ENCODE measurements around the gene SPO11. TPM values are rescaled to one million over a fixed set of nuclear protein-coding genes. Genes with fewer than 3 reads are reported as not detected.
A peak's percentile ranks its signal among the peaks of the same experiment; 100 is the strongest.

Gene SPO11
- total and polyA plus RNA-seq, 4 experiments from 2014 or later, result not detected

DNA sequence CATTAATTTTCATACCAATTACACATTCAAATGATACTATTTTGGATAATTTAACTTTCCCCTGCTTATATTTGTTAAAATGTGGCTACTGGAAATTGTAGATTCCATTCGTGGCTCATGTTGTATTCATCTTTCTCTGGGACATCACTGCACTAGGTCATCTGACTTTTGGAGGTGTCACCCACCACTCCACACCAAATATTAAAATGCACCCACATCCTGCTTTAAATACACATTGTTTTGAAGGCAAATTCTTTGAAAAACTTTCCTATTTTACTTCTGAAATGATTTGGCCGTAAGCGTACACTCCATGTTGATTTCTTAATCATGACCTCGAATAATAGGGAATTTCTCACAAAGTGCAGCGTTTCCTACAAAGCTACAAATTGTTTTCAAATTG is 52.9 kb downstream of the SPO11 start:
- Histone ChIP-seq H3K27me3 (ENCODE audit: insufficient read depth, low read length) (no peaks in the 10 kb centered on the region), H3K9me3 (ENCODE audit: control insufficient read depth in 1 of 2, low read length in 2 of 2) (no peaks in the 10 kb centered on the region), H3K4me3 (ENCODE audit: low read length in 2 of 2) (no peak overlapping the region), H3K4me1 (ENCODE audit: insufficient read depth, low read length) (peaks cover 18% of the 10 kb centered on the region), H3K36me3 (ENCODE audit: insufficient read depth, low read length) (peaks cover 17% of the 10 kb centered on the region), H3K27ac (ENCODE audit: low read depth, low read length) (no peak overlapping the region)
- POLR2A ChIA-PET (ENCODE audit: partially characterized antibody), result interaction anchor here (0.7 to 1.5 kb wide), 5 partner anchors 10 to 113 kb away, joined by 3 to 7 read pairs (median 5); no protein-coding TSS in a partner anchor
- DNase-seq, result no peak
- Mint-ChIP-seq H3K36me3 (peaks cover 8 to 32% of the 10 kb centered on the region in 2 donors), H3K4me3 (peak overlapping the region in 1 of 8 donors; percentile 22), H3K4me1 (peaks cover 12 to 24% (median 17%) of the 10 kb centered on the region in 4 donors), H3K27me3 (no peaks in the 10 kb centered on the region), H3K9me3 (no peaks in the 10 kb centered on the region), H3K27ac (peak overlapping the region in 5 of 7 donors; percentile 28 to 77 (median 60))
- intact Hi-C loops (cut with micrococcal nuclease), result loop anchor here (1.0 kb wide), 1 partner anchor 53 kb away; no protein-coding TSS in a partner anchor
- CTCF ChIA-PET (ENCODE audit: partially characterized antibody), result interaction anchor here (0.7 to 6.9 kb wide), 22 partner anchors 9 to 246 kb away, joined by 3 to 48 read pairs (median 4); partner anchors contain the start of gene RBM38

DNA sequence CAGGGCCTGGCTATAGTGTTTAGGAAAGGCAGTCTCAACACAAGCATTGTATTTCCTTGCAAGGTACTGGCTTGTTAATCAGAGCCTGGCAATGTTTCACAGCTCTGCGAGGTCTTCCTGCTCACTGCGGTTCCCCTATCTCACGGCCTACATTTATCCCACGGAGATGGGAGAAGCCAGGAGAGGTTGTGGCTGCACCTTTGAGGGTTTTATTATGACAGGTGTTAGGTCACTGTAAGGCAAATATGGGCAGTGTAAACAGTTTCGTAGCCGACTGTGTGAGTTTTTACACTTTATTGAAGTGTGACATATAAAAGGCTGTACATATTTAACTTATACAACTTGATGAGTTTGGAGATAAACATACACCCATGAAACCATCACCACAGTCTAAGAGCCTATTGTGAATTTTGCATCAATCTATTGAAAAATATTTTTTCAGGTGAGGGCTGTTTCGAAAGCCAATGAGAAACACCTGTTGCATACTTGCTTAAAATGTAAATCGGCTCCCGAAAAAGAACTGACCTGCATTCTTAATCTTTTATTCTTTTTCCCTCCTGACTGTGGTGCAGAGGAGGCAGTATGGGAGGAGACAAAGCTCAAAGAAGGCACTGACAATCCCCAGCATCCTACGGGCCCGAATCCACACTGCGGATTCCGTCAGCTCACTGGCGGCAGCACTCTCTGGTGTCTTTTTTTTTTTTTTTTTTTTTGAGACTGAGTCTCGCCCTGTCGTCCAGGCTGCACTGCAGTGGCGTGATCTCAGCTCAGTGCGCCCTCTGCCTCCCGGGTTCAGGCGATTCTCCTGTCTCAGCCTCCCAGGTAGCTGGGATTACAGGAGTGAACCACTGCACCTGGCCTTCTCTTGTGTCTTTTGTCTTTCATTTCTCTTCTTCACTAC is 54.1 kb downstream of the SPO11 start:
- no peak overlapping the region for H3K4me3 Mint-ChIP-seq
- Histone ChIP-seq H3K4me1 (ENCODE audit: insufficient read depth, low read length) (peaks cover 18% of the 10 kb centered on the region), H3K27me3 (ENCODE audit: insufficient read depth, low read length) (no peaks in the 10 kb centered on the region), H3K36me3 (ENCODE audit: insufficient read depth, low read length) (peaks cover 5% of the 10 kb centered on the region), H3K9me3 (ENCODE audit: control insufficient read depth in 1 of 2, low read length in 2 of 2) (no peaks in the 10 kb centered on the region), H3K4me3 (ENCODE audit: low read length in 2 of 2) (no peak overlapping the region), H3K27ac (ENCODE audit: low read depth, low read length) (no peak overlapping the region)
- ChIA-PET POLR2A (ENCODE audit: partially characterized antibody) (interaction anchor here (0.7 to 1.5 kb wide), 4 partner anchors 8 to 112 kb away, joined by 3 to 6 read pairs (median 4); no protein-coding TSS in a partner anchor), CTCF (ENCODE audit: partially characterized antibody) (interaction anchor here (1.0 to 6.9 kb wide), 9 partner anchors 8 to 115 kb away, joined by 3 to 48 read pairs (median 15); partner anchors contain the start of gene RBM38)
- peaks cover 5 to 23% of the 10 kb centered on the region in 2 donors for H3K36me3 Mint-ChIP-seq
- H3K9me3 Mint-ChIP-seq, result no peaks in the 10 kb centered on the region
- H3K27me3 Mint-ChIP-seq, result no peaks in the 10 kb centered on the region
- intact Hi-C loops (cut with micrococcal nuclease), result no loop called here
- peaks cover 12 to 27% (median 20%) of the 10 kb centered on the region in 4 donors for H3K4me1 Mint-ChIP-seq
- H3K27ac Mint-ChIP-seq, result peak overlapping the region in 2 of 7 donors; percentile 53 to 63
- DNase-seq, result no peak

- Histone ChIP-seq H3K4me1 (ENCODE audit: insufficient read depth, low read length) (peaks cover 21% of the 10 kb centered on the region), H3K27me3 (ENCODE audit: insufficient read depth, low read length) (no peaks in the 10 kb centered on the region), H3K36me3 (ENCODE audit: insufficient read depth, low read length) (peaks cover 5% of the 10 kb centered on the region), H3K27ac (ENCODE audit: low read depth, low read length) (no peak overlapping the region), H3K4me3 (ENCODE audit: low read length in 2 of 2) (no peak overlapping the region), H3K9me3 (ENCODE audit: control insufficient read depth in 1 of 2, low read length in 2 of 2) (no peaks in the 10 kb centered on the region)
- Mint-ChIP-seq H3K4me3 (no peak overlapping the region), H3K36me3 (peaks cover 5 to 16% of the 10 kb centered on the region in 2 donors), H3K9me3 (no peaks in the 10 kb centered on the region), H3K4me1 (peaks cover 12 to 32% (median 22%) of the 10 kb centered on the region in 4 donors), H3K27me3 (no peaks in the 10 kb centered on the region), H3K27ac (peak overlapping the region in 1 of 7 donors; percentile 4)
- DNase-seq, result no peak
- POLR2A ChIA-PET (ENCODE audit: partially characterized antibody), result interaction anchor here (9.6 kb wide), 1 partner anchor 16 kb away, joined by 150 read pairs; no protein-coding TSS in a partner anchor
- intact Hi-C loops (cut with micrococcal nuclease), result no loop called here
- CTCF ChIA-PET (ENCODE audit: partially characterized antibody), result interaction anchor here (1.0 to 6.9 kb wide), 8 partner anchors 7 to 114 kb away, joined by 3 to 48 read pairs (median 14); partner anchors contain the start of gene RBM38
Observed at GRCh38 chr20:57384486-57384885, 54.9 kb downstream of the SPO11 start.

DNA sequence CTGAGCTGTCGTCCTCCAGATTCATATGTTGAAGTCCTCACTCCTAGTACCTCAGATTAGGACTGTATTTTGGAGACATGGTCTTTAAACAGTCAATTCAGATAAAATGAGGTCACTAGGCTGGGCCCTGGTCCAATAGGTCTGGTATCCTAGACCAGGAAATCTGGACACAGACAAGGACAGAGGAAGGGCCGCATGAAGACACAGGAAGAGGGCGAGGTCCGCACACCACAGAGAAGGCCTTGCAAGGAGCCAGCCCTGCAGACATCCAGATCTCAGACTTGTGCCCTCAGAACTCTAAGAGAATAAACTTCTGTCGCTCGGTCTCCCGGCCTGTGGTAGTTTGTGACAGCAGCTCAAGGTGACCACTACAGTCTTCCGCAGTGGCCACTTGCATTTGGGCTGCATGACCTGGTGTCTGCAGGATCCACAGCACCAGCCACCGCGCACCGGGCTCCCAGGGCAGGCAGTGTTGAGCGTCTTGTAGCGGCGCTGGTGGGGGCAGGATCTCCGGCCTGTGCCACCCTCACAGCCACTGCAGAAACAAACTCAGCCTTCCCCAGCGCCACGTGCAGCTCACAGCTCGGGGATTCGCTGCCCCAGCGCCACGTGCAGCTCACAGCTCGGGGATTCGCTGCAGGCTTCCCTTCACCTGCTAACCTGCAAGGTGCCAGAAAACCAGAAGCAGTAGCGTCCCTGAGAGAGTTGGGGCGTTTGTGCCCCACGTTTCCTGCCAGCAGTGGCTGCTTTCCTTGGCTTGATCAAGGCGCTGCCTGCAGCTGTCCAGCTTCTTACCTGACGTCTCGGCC is 55.6 kb downstream of the SPO11 start:
- Histone ChIP-seq H3K36me3 (ENCODE audit: insufficient read depth, low read length) (peaks cover 5% of the 10 kb centered on the region), H3K4me3 (ENCODE audit: low read length in 2 of 2) (no peak overlapping the region), H3K27me3 (ENCODE audit: insufficient read depth, low read length) (no peaks in the 10 kb centered on the region), H3K4me1 (ENCODE audit: insufficient read depth, low read length) (peaks cover 27% of the 10 kb centered on the region), H3K9me3 (ENCODE audit: control insufficient read depth in 1 of 2, low read length in 2 of 2) (no peaks in the 10 kb centered on the region), H3K27ac (ENCODE audit: low read depth, low read length) (no peak overlapping the region)
- Mint-ChIP-seq H3K27ac (peak overlapping the region in 5 of 7 donors; percentile 4 to 72 (median 29)), H3K36me3 (peaks cover 3 to 12% of the 10 kb centered on the region in 2 donors), H3K4me1 (peaks cover 14 to 36% (median 25%) of the 10 kb centered on the region in 4 donors), H3K27me3 (no peaks in the 10 kb centered on the region), H3K9me3 (no peaks in the 10 kb centered on the region), H3K4me3 (no peak overlapping the region)
- DNase-seq, result no peak
- CTCF ChIA-PET (ENCODE audit: partially characterized antibody), result interaction anchor here (1.0 to 6.9 kb wide), 7 partner anchors 13 to 114 kb away, joined by 3 to 48 read pairs (median 8); no protein-coding TSS in a partner anchor
- POLR2A ChIA-PET (ENCODE audit: partially characterized antibody), result interaction anchor here (0.8 to 9.6 kb wide), 2 partner anchors 15 to 50 kb away, joined by 3 to 150 read pairs; no protein-coding TSS in a partner anchor
- intact Hi-C loops (cut with micrococcal nuclease), result no loop called here

DNA sequence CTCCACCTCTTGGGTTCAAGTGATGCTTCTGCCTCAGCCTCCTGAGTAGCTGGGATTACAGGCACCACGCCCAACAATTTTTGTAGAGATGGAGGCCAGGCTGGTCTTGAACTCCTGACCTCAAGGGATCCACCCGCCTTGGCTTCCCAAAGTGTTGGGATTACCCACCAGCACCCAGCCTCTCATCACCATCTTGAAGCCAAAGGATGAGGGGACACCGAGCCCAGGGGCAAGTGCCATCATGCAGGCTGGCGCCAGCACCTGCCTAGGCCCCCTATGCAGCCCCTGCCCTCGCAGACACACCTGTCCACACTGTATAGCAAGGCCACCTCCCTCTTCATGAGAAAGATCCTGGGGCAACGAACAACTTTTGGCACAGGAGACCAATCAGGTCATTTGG is 56.3 kb downstream of the SPO11 start:
- H3K27me3 Mint-ChIP-seq, result no peaks in the 10 kb centered on the region
- Histone ChIP-seq H3K9me3 (ENCODE audit: control insufficient read depth in 1 of 2, low read length in 2 of 2) (no peaks in the 10 kb centered on the region), H3K4me1 (ENCODE audit: insufficient read depth, low read length) (peaks cover 35% of the 10 kb centered on the region), H3K36me3 (ENCODE audit: insufficient read depth, low read length) (peaks cover 5% of the 10 kb centered on the region), H3K4me3 (ENCODE audit: low read length in 2 of 2) (no peak overlapping the region), H3K27me3 (ENCODE audit: insufficient read depth, low read length) (no peaks in the 10 kb centered on the region), H3K27ac (ENCODE audit: low read depth, low read length) (no peak overlapping the region)
- CTCF ChIA-PET (ENCODE audit: partially characterized antibody), result interaction anchor here (1.2 to 2.0 kb wide), 2 partner anchors 49 to 110 kb away, joined by 3 to 8 read pairs; no protein-coding TSS in a partner anchor
- no peak overlapping the region for H3K4me3 Mint-ChIP-seq
- intact Hi-C loops (cut with micrococcal nuclease), result no loop called here
- H3K36me3 Mint-ChIP-seq, result peaks cover 3 to 12% of the 10 kb centered on the region in 2 donors
- peaks cover 0 to 2% (median 0%) of the 10 kb centered on the region in 8 donors for H3K9me3 Mint-ChIP-seq
- peaks cover 18 to 43% (median 30%) of the 10 kb centered on the region in 4 donors for H3K4me1 Mint-ChIP-seq
- no peak for DNase-seq
- H3K27ac Mint-ChIP-seq, result peak overlapping the region in 1 of 7 donors; percentile 29
- POLR2A ChIA-PET (ENCODE audit: partially characterized antibody), result interaction anchor here (9.6 kb wide), 1 partner anchor 14 kb away, joined by 150 read pairs; no protein-coding TSS in a partner anchor

- Mint-ChIP-seq H3K4me3 (peak overlapping the region in 1 of 8 donors; percentile 15), H3K27ac (peak overlapping the region in 1 of 7 donors; percentile 18), H3K4me1 (peaks cover 16 to 41% (median 28%) of the 10 kb centered on the region in 4 donors), H3K9me3 (peaks cover 0 to 2% (median 0%) of the 10 kb centered on the region in 8 donors), H3K27me3 (no peaks in the 10 kb centered on the region), H3K36me3 (peaks cover 3 to 8% of the 10 kb centered on the region in 2 donors)
- H3K36me3 ChIP-seq (ENCODE audit: insufficient read depth, low read length), result peaks cover 5% of the 10 kb centered on the region
- H3K4me1 ChIP-seq (ENCODE audit: insufficient read depth, low read length), result peaks cover 36% of the 10 kb centered on the region
- no peak for DNase-seq
- H3K27me3 ChIP-seq (ENCODE audit: insufficient read depth, low read length), result no peaks in the 10 kb centered on the region
- no peaks in the 10 kb centered on the region for H3K9me3 ChIP-seq (ENCODE audit: control insufficient read depth in 1 of 2, low read length in 2 of 2)
- no peak overlapping the region for H3K4me3 ChIP-seq (ENCODE audit: low read length in 2 of 2)
- intact Hi-C loops (cut with micrococcal nuclease), result no loop called here
- ChIA-PET POLR2A (ENCODE audit: partially characterized antibody) (interaction anchor here (9.6 kb wide), 1 partner anchor 13 kb away, joined by 150 read pairs; no protein-coding TSS in a partner anchor), CTCF (ENCODE audit: partially characterized antibody) (interaction anchor here (1.0 to 8.1 kb wide), 5 partner anchors 11 to 106 kb away, joined by 3 to 92 read pairs (median 8); no protein-coding TSS in a partner anchor)
- no peak overlapping the region for H3K27ac ChIP-seq (ENCODE audit: low read depth, low read length)
Observed at GRCh38 chr20:57386762-57387161, 57.2 kb downstream of the SPO11 start.

Data from CD4-positive, alpha-beta memory T cell (primary cell).